Smooth muscle cell (in vitro differentiated cells): Measurements from ENCODE around the gene FCSK. TPM values are rescaled to one million over a fixed set of nuclear protein-coding genes. Genes with fewer than 3 reads are reported as not detected.
A peak's percentile ranks its signal among the peaks of the same experiment; 100 is the strongest.

Experiments used
- DNase-seq: peaks from one replicate; lab custom pipeline; 2025; ENCODE audit not compliant: unreplicated experiment; lab: John Stamatoyannopoulos, UW
- H2AFZ ChIP-seq: fragments of 200-600 bp; sonication (generic); 2 replicates; pipeline ENCODE4 v1.6.0; 2016; ENCODE audit warnings: antibody characterized with exemption, low read depth, mild to moderate bottlenecking
- H3F3A ChIP-seq: fragments of 200-600 bp; sonication (generic); 2 replicates; pipeline ENCODE4 v1.6.0; 2017; ENCODE audit warnings: antibody characterized with exemption, low read depth
- H3K27ac ChIP-seq: fragments of 200-600 bp; sonication (generic); 2 replicates; pipeline ENCODE4 v1.5.1; 2016; ENCODE audit warnings: low read depth, mild to moderate bottlenecking
- H3K27me3 ChIP-seq: fragments of 200-600 bp; sonication (generic); 2 replicates; pipeline ENCODE4 v1.6.1; 2016; ENCODE audit warnings: low read depth, mild to moderate bottlenecking
- H3K36me3 ChIP-seq: fragments of 200-600 bp; sonication (generic); 2 replicates; pipeline ENCODE4 v1.5.1; 2016; ENCODE audit warnings: low read depth
- H3K4me1 ChIP-seq: fragments of 200-600 bp; sonication (generic); 2 replicates; pipeline ENCODE4 v1.5.1; 2016; ENCODE audit warnings: low read depth
- H3K4me2 ChIP-seq: fragments of 200-600 bp; sonication (generic); 2 replicates; pipeline ENCODE4 v1.6.0; 2016; ENCODE audit warnings: mild to moderate bottlenecking
- H3K4me3 ChIP-seq: fragments of 200-600 bp; sonication (generic); 2 replicates; pipeline ENCODE4 v1.5.1; 2016; ENCODE audit warnings: mild to moderate bottlenecking
- H3K79me2 ChIP-seq: fragments of 200-600 bp; sonication (generic); 2 replicates; pipeline ENCODE4 v1.6.0; 2016; ENCODE audit warnings: low read depth, mild to moderate bottlenecking
- H3K9ac ChIP-seq: fragments of 200-600 bp; sonication (generic); 2 replicates; pipeline ENCODE4 v1.6.0; 2016; ENCODE audit warnings: low read depth
- H3K9me3 ChIP-seq: fragments of 200-600 bp; sonication (generic); replicated peaks from 2 replicates; pipeline ENCODE4 v1.5.1; 2016; ENCODE audit warnings: low read depth
- H4K20me1 ChIP-seq: fragments of 200-600 bp; sonication (generic); 2 replicates; pipeline ENCODE4 v1.6.0; 2016; ENCODE audit warnings: low read depth
- WGBS: methylation state at CpG from one replicate; pipeline ENCODE4 v1.1.7; 2016; ENCODE audit warnings: low lambda C conversion rate; 5-methylcytosine and 5-hydroxymethylcytosine counted together
- polyA plus RNA-seq: library from polyadenylated mRNA; unstranded; fragments of >200 nt; fragmentation: Nextera tagmentation; extraction: Ambion mirVana; gene quantifications from 2 replicates; pipeline ENCODE4 v1.2.1, GENCODE V29; 2016
- total RNA-seq: library from RNA; depleted of rRNA; stranded (reverse); fragments of >200 nt; gene quantifications from 2 replicates; pipeline ENCODE4 v1.2.3, GENCODE V29; 2014
- TF ChIP-seq, protein P1 (sequence below): fragments of 200-600 bp; sonication (generic); IDR thresholded peaks from 2 replicates; pipeline ENCODE4 v1.5.1; 2017; ENCODE audit warnings: borderline replicate concordance, mild to moderate bottlenecking, antibody characterized with exemption; ENCODE audit not compliant: insufficient read depth, poor library complexity, severe bottlenecking

FCSK gene
- total and polyA plus RNA-seq, 2 experiments from 2014 or later, result 4.8 to 16.5 TPM

DNA sequence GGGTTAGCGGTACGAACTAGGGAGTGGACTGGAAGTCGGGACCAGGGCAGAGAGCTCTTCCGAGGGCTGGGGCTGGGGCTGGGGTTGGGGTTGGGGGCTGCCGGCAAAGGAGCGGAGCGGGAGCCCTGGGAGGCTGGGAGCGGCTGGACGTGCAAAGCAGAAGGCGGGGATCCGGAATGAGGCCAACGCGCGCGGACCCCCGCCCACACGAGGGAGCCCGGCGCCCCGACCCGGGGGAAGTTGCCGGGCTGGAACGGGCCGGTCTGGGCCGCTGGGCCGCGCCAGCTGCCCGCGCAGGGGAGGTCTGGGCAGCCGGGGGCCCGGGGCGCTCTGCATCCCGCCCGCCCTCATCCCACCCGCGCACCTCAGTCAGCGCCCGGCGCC lies 15.8 kb upstream of the FCSK start:
- Histone ChIP-seq H3F3A (peaks cover 37% of the 10 kb centered on the region), H4K20me1 (peaks cover 35% of the 10 kb centered on the region), H3K27me3 (no peaks in the 10 kb centered on the region), H3K4me1 (peaks cover 25% of the 10 kb centered on the region), H3K9ac (peak overlapping the region; percentile 69), H3K36me3 (no peaks in the 10 kb centered on the region), H3K79me2 (peaks cover 34% of the 10 kb centered on the region), H3K4me3 (peak overlapping the region; percentile 70), H3K9me3 (no peaks in the 10 kb centered on the region), H3K27ac (peak overlapping the region; percentile 82), H3K4me2 (peak overlapping the region; percentile 93), H2AFZ (no peak overlapping the region)
- no peak for DNase-seq
- WGBS, result 0% methylated on average over 2 of the region's 39 CpGs
- TF ChIP-seq, protein P1, sequence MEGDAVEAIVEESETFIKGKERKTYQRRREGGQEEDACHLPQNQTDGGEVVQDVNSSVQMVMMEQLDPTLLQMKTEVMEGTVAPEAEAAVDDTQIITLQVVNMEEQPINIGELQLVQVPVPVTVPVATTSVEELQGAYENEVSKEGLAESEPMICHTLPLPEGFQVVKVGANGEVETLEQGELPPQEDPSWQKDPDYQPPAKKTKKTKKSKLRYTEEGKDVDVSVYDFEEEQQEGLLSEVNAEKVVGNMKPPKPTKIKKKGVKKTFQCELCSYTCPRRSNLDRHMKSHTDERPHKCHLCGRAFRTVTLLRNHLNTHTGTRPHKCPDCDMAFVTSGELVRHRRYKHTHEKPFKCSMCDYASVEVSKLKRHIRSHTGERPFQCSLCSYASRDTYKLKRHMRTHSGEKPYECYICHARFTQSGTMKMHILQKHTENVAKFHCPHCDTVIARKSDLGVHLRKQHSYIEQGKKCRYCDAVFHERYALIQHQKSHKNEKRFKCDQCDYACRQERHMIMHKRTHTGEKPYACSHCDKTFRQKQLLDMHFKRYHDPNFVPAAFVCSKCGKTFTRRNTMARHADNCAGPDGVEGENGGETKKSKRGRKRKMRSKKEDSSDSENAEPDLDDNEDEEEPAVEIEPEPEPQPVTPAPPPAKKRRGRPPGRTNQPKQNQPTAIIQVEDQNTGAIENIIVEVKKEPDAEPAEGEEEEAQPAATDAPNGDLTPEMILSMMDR, result no peak

DNA sequence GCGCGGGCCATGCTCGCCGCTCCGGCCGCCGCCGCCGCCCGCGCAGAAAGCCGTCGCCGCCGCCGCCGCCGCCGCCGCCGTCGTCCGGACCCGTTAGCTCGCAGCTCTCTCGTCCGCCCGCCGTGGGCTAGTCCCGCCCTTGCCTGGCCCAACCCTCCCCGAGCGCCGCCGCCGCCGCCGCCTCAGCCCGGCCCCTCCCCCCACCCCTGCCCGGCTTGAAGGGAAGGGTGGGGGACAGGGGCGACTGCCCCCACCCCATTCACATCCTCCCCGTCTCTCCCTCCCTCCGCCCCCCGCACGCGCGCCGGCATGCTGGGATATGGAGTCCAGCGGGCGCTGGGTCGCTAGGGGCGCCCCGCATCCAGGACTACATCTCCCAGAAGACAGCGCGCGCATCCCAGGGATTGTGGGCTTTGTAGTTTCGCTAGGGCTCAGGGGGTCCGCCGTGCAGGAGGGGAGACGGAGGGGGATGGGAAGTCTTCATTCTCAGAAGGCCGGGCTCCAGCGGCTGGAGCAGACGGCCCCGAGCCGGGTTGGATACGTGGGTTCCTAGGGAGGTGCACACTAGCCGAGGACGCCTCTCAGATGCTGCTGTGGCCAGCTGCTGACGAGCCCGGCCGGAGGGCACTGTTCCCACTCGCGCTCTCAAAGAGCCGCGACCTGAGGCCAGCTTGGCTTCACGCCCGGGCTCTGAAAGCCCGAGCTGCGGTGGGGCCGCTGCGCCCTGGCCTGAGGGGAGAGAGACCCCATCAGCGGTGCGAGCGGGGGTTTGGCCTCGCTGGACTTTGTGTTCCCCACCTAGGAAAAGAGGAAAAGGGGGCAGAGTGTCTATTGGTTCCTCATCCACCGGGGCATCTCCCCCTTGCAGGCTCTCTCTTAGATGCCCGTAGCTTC lies 15.2 kb upstream of the FCSK start, which contains the start of gene ST3GAL2:
Gene ST3GAL2 (minus strand): TSS at position 132 of the 894 bp plus-strand sequence. CDS start 40,570 bp downstream, outside the sequence.
- 3% methylated on average over 24 of the region's 86 CpGs for WGBS
- Histone ChIP-seq H3K79me2 (peaks cover 29% of the 10 kb centered on the region), H3K4me1 (peaks cover 21% of the 10 kb centered on the region)

DNA sequence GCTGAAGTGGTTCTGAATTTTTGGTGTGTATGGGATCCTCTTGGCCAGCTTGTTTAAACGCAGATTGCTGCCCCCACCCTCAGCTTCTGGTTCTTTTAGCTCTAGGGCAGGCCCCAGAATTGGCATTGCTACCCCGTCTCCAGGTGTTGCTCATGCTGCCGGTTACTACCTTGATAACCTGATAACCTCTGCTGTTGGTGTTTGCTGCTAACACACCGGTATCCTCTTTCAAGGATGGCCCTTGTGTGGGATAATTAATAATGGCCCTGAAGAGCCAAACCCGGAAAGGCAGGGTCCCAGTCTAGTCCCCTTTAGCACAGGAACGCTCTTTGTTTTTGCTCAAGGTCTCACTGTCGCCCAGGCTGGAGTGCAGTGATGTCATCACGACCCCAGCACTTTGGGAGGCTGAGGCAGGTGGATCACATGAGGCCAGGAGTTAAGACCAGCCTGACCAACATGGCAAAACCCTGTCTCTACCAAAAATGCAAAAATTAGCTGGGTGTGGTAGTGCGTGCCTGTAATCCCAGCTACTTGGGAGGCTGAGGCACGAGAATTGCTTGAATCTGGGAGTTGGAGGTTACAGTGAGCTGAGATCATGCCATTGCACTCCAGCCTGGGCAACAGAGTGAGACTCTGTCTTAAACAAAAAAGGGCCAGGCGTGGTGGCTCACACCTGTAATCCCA lies 14.2 kb upstream of the FCSK start:
- H3K4me3 ChIP-seq, result no peak overlapping the region

More for the DNA sequence above, 15.2 kb upstream of the FCSK start, which contains the start of gene ST3GAL2:
- peak within 1 kb of the TSS; percentile 69 for H3K9ac ChIP-seq
- H3K9me3 ChIP-seq, result no peaks in the 10 kb centered on the region
- H3K27me3 ChIP-seq, result no peaks in the 10 kb centered on the region
- DNase-seq, result peak; percentile 88
- TF ChIP-seq, protein P1, result no peak
- H3F3A ChIP-seq, result peaks cover 32% of the 10 kb centered on the region
- H3K36me3 ChIP-seq, result no peaks in the 10 kb centered on the region
- H3K27ac ChIP-seq, result peak within 1 kb of the TSS; percentile 82
- H3K4me2 ChIP-seq, result peak within 1 kb of the TSS; percentile 93
- H3K4me3 ChIP-seq, result peak within 1 kb of the TSS; percentile 70
- H2AFZ ChIP-seq, result peak within 1 kb of the TSS; percentile 95
- peaks cover 29% of the 10 kb centered on the region for H4K20me1 ChIP-seq

More for the DNA sequence above, 14.2 kb upstream of the FCSK start:
- Histone ChIP-seq H3K4me1 (peaks cover 21% of the 10 kb centered on the region), H3F3A (peaks cover 23% of the 10 kb centered on the region), H3K27ac (no peak overlapping the region), H4K20me1 (peaks cover 19% of the 10 kb centered on the region), H3K27me3 (no peaks in the 10 kb centered on the region), H3K79me2 (peaks cover 20% of the 10 kb centered on the region), H3K9ac (no peak overlapping the region), H2AFZ (peak overlapping the region; percentile 95), H3K4me2 (peak overlapping the region; percentile 93), H3K9me3 (no peaks in the 10 kb centered on the region), H3K36me3 (no peaks in the 10 kb centered on the region)
- DNase-seq, result no peak
- TF ChIP-seq, protein P1, result no peak
- 80% methylated on average over 11 of the region's 11 CpGs for WGBS
